Osteoblast (primary cell): ENCODE results near the gene ADAM29. TPM values are rescaled to one million over a fixed set of nuclear protein-coding genes. Genes with fewer than 3 reads are reported as not detected.
A peak's percentile ranks its signal among the peaks of the same experiment; 100 is the strongest.

ENCODE experiments used
- DNase-seq: peaks from one replicate; pipeline ENCODE4 v3.0.0; 2011; ENCODE audit warnings: low spot score, mixed read lengths; ENCODE audit not compliant: insufficient read length; ENCODE audit errors: missing footprints
- H2AFZ ChIP-seq: 2 replicates; pipeline ENCODE4 v1.6.0; 2011; ENCODE audit warnings: mild to moderate bottlenecking, low read length
- H3K27ac ChIP-seq: 2 replicates; pipeline ENCODE4 v1.5.1; 2011; ENCODE audit warnings: mild to moderate bottlenecking, low read depth, low read length, moderate library complexity
- H3K27me3 ChIP-seq: 2 replicates; pipeline ENCODE4 v1.6.0; 2012; ENCODE audit warnings: mild to moderate bottlenecking, control low read depth, inconsistent platforms, low read length, moderate library complexity; ENCODE audit not compliant: insufficient read depth
- H3K36me3 ChIP-seq: 2 replicates; pipeline ENCODE4 v1.5.1; 2011; ENCODE audit warnings: mild to moderate bottlenecking, low read length, control low read depth, moderate library complexity; ENCODE audit not compliant: insufficient read depth
- H3K4me1 ChIP-seq: 2 replicates; pipeline ENCODE4 v1.5.1; 2011; ENCODE audit warnings: mild to moderate bottlenecking, low read length, control low read depth, moderate library complexity; ENCODE audit not compliant: insufficient read depth
- H3K4me2 ChIP-seq: 2 replicates; pipeline ENCODE4 v1.6.0; 2011; ENCODE audit warnings: mild to moderate bottlenecking, low read length; ENCODE audit not compliant: insufficient read depth
- H3K4me3 ChIP-seq: fragments of 200-600 bp; sonication (generic); 3 replicates; pipeline ENCODE4 v1.5.1; 2012; ENCODE audit warnings: mild to moderate bottlenecking, low read length, inconsistent platforms; ENCODE audit not compliant: insufficient read depth
- H3K79me2 ChIP-seq: 2 replicates; pipeline ENCODE4 v1.6.0; 2012; ENCODE audit warnings: mild to moderate bottlenecking, low read length, control low read depth, inconsistent platforms; ENCODE audit not compliant: insufficient read depth
- H3K9me3 ChIP-seq: 2 replicates; pipeline ENCODE4 v1.5.1; 2011; ENCODE audit warnings: low read depth, low read length, control low read depth
- H4K20me1 ChIP-seq: 2 replicates; pipeline ENCODE4 v1.6.0; 2012; ENCODE audit warnings: mild to moderate bottlenecking, low read length, control low read depth; ENCODE audit not compliant: insufficient read depth
- total RNA-seq: library from RNA; depleted of rRNA; stranded (reverse); fragments of >200 nt; gene quantifications from 2 replicates; pipeline ENCODE4 v1.2.3, GENCODE V29; 2012
- TF ChIP-seq, protein P1 (sequence below): IDR thresholded peaks from 2 replicates; pipeline ENCODE4 v1.5.1; 2011; ENCODE audit warnings: mild to moderate bottlenecking, low read depth, low read length, moderate library complexity; ENCODE audit errors: extremely low read depth

Gene ADAM29
- total RNA-seq, 1 donor, result not detected

- no peaks in the 10 kb centered on the region for H4K20me1 ChIP-seq
- no peak overlapping the region for H3K27ac ChIP-seq
- no peak overlapping the region for H2AFZ ChIP-seq
- no peaks in the 10 kb centered on the region for H3K4me1 ChIP-seq
- TF ChIP-seq, protein P1, sequence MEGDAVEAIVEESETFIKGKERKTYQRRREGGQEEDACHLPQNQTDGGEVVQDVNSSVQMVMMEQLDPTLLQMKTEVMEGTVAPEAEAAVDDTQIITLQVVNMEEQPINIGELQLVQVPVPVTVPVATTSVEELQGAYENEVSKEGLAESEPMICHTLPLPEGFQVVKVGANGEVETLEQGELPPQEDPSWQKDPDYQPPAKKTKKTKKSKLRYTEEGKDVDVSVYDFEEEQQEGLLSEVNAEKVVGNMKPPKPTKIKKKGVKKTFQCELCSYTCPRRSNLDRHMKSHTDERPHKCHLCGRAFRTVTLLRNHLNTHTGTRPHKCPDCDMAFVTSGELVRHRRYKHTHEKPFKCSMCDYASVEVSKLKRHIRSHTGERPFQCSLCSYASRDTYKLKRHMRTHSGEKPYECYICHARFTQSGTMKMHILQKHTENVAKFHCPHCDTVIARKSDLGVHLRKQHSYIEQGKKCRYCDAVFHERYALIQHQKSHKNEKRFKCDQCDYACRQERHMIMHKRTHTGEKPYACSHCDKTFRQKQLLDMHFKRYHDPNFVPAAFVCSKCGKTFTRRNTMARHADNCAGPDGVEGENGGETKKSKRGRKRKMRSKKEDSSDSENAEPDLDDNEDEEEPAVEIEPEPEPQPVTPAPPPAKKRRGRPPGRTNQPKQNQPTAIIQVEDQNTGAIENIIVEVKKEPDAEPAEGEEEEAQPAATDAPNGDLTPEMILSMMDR, result peak; percentile 26
- H3K4me3 ChIP-seq, result no peak overlapping the region
- H3K79me2 ChIP-seq, result no peaks in the 10 kb centered on the region
- H3K27me3 ChIP-seq, result no peaks in the 10 kb centered on the region
- H3K9me3 ChIP-seq, result no peaks in the 10 kb centered on the region
- H3K4me2 ChIP-seq, result no peak overlapping the region
- DNase-seq, result no peak
- H3K36me3 ChIP-seq, result no peaks in the 10 kb centered on the region
Observed at GRCh38 chr4:174873931-174874330, 44.2 kb upstream of the ADAM29 start.

GRCh38 chr4:174874898-174875297 lies 43.3 kb upstream of the ADAM29 start:
- peak; percentile 65 for DNase-seq
- H4K20me1 ChIP-seq, result no peaks in the 10 kb centered on the region
- TF ChIP-seq, protein P1, result no peak
- no peaks in the 10 kb centered on the region for H3K4me1 ChIP-seq
- no peaks in the 10 kb centered on the region for H3K27me3 ChIP-seq
- H3K9me3 ChIP-seq, result no peaks in the 10 kb centered on the region
- no peak overlapping the region for H3K27ac ChIP-seq
- no peaks in the 10 kb centered on the region for H3K36me3 ChIP-seq
- no peak overlapping the region for H3K4me3 ChIP-seq
- H2AFZ ChIP-seq, result no peak overlapping the region
- H3K79me2 ChIP-seq, result no peaks in the 10 kb centered on the region
- H3K4me2 ChIP-seq, result no peak overlapping the region

DNA sequence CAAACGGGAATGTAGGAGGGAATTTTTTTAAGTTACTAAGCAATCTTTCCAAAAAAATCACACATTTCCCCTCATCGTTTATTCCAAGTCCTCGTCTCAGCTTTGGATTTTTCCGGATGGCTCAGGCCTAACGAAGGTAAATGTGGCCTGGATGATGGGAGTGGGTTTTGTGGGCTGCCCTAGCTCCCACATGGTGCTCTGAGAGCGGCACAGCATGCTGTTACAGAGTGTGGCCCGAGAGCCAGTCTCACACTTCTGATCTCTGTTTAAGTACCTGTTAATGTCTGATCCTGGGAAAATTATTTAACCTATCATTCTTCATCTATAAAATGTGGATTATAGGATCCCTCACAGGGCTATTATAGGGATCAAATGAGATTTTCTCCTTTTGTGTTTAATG lies 38.2 kb upstream of the ADAM29 start:
- Histone ChIP-seq H3K79me2 (no peaks in the 10 kb centered on the region), H3K4me3 (no peak overlapping the region), H2AFZ (no peak overlapping the region), H3K27ac (no peak overlapping the region), H3K36me3 (no peaks in the 10 kb centered on the region), H4K20me1 (no peaks in the 10 kb centered on the region), H3K27me3 (no peaks in the 10 kb centered on the region), H3K4me1 (no peaks in the 10 kb centered on the region), H3K9me3 (no peaks in the 10 kb centered on the region), H3K4me2 (no peak overlapping the region)
- DNase-seq, result no peak
- TF ChIP-seq, protein P1, result no peak

GRCh38 chr4:174882317-174882992 lies 35.7 kb upstream of the ADAM29 start:
- H3K79me2 ChIP-seq, result no peaks in the 10 kb centered on the region
- H3K9me3 ChIP-seq, result no peaks in the 10 kb centered on the region
- H2AFZ ChIP-seq, result no peak overlapping the region
- TF ChIP-seq, protein P1, result no peak
- no peak overlapping the region for H3K4me3 ChIP-seq
- H3K36me3 ChIP-seq, result no peaks in the 10 kb centered on the region
- H4K20me1 ChIP-seq, result no peaks in the 10 kb centered on the region
- no peak for DNase-seq
- no peaks in the 10 kb centered on the region for H3K27me3 ChIP-seq
- no peaks in the 10 kb centered on the region for H3K4me1 ChIP-seq
- H3K27ac ChIP-seq, result no peak overlapping the region
- H3K4me2 ChIP-seq, result no peak overlapping the region
